Neural crest cell (in vitro differentiated cells): ENCODE measurements around the gene NAALAD2. TPM values are rescaled to one million over a fixed set of nuclear protein-coding genes. Genes with fewer than 3 reads are reported as not detected.
"Not testable (repeated sequence)": the region's sequence is repeated elsewhere in the genome, so short reads cannot be mapped to it uniquely, and the experiment has no call there.

Experiments
- DNase-seq: peaks from one replicate; pipeline ENCODE4 v3.0.0; 2021; ENCODE audit warnings: low read depth, mixed read lengths, low spot score
- H3K27ac Mint-ChIP-seq: one replicate; pipeline ENCODE4 v1.8.0; 2021; ENCODE audit warnings: mild to moderate bottlenecking, mixed read lengths; ENCODE audit not compliant: unreplicated experiment
- H3K27me3 Mint-ChIP-seq: 2 replicates; pipeline ENCODE4 v1.8.0; 2021; ENCODE audit warnings: low read depth, mild to moderate bottlenecking, mixed read lengths
- H3K36me3 Mint-ChIP-seq: 2 replicates; pipeline ENCODE4 v1.8.0; 2021; ENCODE audit warnings: low read depth, mild to moderate bottlenecking, mixed read lengths
- H3K4me1 Mint-ChIP-seq: 2 replicates; pipeline ENCODE4 v1.8.0; 2021; ENCODE audit warnings: mixed read lengths
- H3K4me3 Mint-ChIP-seq: one replicate; pipeline ENCODE4 v1.8.0; 2021; ENCODE audit warnings: mild to moderate bottlenecking, mixed read lengths
- H3K9me3 Mint-ChIP-seq: 2 replicates; pipeline ENCODE4 v1.8.0; 2021; ENCODE audit warnings: mixed read lengths
- total RNA-seq: library from RNA; stranded (reverse); gene quantifications from 2 replicates; pipeline ENCODE4 v1.2.1, GENCODE V29; 2021
- TF ChIP-seq, protein P1 (sequence below): fragments of 200-600 bp; sonication (generic); conservative IDR thresholded peaks from 2 replicates; pipeline ENCODE4 v1.5.0; 2021; ENCODE audit warnings: antibody characterized with exemption, mild to moderate bottlenecking

NAALAD2 gene
- total RNA-seq, 1 donor from 2014 or later, result 16.7 TPM

DNA sequence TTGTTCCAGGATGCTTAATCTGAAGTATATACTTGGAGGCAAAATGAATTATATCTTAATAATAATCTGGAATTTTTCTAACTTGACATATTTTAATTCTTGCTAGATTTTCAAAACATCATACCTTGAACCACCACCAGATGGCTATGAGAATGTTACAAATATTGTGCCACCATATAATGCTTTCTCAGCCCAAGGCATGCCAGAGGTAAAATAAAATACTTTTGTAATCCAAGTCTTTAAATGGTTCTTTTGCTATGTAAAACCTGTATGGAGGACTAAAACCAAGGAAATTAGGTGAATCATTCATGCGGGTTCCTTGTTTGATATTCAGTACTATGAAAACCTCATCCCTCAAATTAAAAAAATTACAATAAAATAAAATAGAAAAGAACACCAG lies 14.4 kb downstream of the NAALAD2 start:
- H3K36me3 Mint-ChIP-seq, result peaks cover 15% of the 10 kb centered on the region
- no peak overlapping the region for H3K27ac Mint-ChIP-seq
- no peaks in the 10 kb centered on the region for H3K9me3 Mint-ChIP-seq
- DNase-seq, result no peak
- no peaks in the 10 kb centered on the region for H3K27me3 Mint-ChIP-seq
- no peak overlapping the region for H3K4me3 Mint-ChIP-seq
- no peaks in the 10 kb centered on the region for H3K4me1 Mint-ChIP-seq
- TF ChIP-seq, protein P1, sequence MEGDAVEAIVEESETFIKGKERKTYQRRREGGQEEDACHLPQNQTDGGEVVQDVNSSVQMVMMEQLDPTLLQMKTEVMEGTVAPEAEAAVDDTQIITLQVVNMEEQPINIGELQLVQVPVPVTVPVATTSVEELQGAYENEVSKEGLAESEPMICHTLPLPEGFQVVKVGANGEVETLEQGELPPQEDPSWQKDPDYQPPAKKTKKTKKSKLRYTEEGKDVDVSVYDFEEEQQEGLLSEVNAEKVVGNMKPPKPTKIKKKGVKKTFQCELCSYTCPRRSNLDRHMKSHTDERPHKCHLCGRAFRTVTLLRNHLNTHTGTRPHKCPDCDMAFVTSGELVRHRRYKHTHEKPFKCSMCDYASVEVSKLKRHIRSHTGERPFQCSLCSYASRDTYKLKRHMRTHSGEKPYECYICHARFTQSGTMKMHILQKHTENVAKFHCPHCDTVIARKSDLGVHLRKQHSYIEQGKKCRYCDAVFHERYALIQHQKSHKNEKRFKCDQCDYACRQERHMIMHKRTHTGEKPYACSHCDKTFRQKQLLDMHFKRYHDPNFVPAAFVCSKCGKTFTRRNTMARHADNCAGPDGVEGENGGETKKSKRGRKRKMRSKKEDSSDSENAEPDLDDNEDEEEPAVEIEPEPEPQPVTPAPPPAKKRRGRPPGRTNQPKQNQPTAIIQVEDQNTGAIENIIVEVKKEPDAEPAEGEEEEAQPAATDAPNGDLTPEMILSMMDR, result peak; percentile 47

DNA sequence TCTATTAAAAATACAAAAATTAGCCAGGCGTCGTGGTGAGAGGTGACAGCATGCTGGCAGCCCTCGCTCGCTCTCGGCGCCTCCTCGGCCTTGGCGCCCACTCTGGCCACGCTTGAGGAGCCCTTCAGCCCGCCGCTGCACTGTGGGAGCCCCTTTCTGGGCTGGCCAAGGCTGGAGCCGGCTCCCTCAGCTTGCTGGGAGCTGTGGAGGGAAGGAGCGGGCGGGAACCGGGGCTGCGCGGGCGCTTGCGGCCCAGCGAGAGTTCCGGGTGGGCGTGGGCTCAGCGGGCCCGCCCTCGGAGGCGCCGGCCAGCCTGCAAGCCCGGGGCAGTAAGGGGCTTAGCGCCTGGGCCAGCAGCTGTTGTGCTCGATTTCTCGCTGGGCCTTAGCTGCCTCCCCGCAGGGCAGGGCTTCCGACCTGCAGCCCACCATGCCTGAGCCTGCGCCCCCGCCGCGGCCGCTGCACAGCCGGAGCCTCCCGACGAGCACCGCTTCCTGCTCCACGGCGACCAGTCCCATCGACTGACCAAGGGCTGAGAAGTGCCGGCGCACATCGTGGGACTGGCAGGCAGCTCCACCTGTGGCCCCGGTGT lies 32.6 kb downstream of the NAALAD2 start:
- not testable (repeated sequence) for DNase-seq, H3K4me3 Mint-ChIP-seq, H3K27ac Mint-ChIP-seq, H3K4me1 Mint-ChIP-seq, H3K9me3 Mint-ChIP-seq, H3K27me3 Mint-ChIP-seq
- H3K36me3 Mint-ChIP-seq, result peaks cover 25% of the 10 kb centered on the region

DNA sequence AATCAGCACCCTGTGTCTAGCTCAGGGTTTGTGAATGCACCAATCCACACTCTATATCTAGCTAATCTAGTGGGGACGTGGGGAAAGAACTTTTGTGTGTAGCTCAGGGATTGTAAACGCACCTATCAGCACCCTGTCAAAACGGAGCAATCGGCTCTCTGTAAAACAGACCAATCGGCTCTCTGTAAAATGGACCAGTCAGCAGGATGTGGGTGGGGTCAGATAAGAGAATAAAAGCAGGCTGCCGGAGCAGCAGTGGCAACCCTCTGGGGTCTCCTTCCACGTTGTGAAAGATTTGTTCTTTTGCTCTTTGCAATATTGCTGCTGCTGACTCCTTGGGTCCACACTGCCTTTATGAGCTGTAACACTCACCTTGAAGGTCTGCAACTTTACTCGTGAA lies 33.2 kb downstream of the NAALAD2 start:
- not testable (repeated sequence) for H3K4me1 Mint-ChIP-seq, H3K27me3 Mint-ChIP-seq, H3K9me3 Mint-ChIP-seq, H3K4me3 Mint-ChIP-seq, DNase-seq, H3K27ac Mint-ChIP-seq
- peaks cover 25% of the 10 kb centered on the region for H3K36me3 Mint-ChIP-seq

DNA sequence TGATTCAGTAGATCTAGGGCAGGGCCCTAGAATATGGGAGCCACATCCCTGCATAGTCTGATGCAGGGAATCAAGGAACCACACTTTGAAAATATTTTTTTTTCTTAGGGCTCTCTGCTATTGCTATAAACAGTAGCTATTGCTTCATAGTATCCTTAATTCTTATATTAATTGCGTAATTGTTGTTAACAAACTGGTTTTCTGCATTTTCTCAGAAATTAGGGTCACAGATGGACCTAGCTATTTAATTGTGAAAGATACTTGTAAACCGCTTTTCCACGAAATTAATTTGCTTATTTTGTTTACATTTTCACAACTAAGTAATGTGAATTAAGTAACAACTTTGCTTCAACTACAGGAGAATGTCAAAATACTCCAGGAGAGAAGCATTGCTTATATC lies 34.1 kb downstream of the NAALAD2 start:
- TF ChIP-seq, protein P1, result no peak
- Mint-ChIP-seq H3K4me3 (no peak overlapping the region), H3K4me1 (peaks cover 3% of the 10 kb centered on the region), H3K9me3 (peaks cover 2% of the 10 kb centered on the region), H3K27ac (no peak overlapping the region), H3K36me3 (peaks cover 25% of the 10 kb centered on the region), H3K27me3 (no peaks in the 10 kb centered on the region)
- DNase-seq, result no peak

DNA sequence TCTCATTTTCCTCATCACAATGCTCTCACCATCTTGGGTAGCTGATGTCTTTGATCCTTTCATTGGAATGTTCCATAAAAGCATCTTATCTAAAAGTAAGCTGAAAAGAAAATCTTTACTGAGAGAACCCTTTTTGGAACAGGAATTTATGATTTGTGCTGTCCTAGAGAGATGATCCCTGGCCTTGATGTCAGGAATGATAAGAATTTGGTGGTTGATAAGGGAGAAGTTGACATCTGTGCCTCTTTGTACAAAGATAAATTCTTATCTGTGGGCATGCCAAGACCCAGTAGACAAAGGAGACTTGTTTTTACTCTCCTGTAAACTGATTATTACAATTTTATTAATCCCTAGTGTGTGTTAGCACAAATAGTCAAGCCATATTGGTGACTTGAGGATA lies 36.9 kb downstream of the NAALAD2 start:
- H3K4me3 Mint-ChIP-seq, result no peak overlapping the region
- peaks cover 12% of the 10 kb centered on the region for H3K36me3 Mint-ChIP-seq
- no peak for DNase-seq
- H3K27ac Mint-ChIP-seq, result no peak overlapping the region
- peaks cover 3% of the 10 kb centered on the region for H3K4me1 Mint-ChIP-seq
- H3K27me3 Mint-ChIP-seq, result no peaks in the 10 kb centered on the region
- H3K9me3 Mint-ChIP-seq, result no peaks in the 10 kb centered on the region
- TF ChIP-seq, protein P1, result no peak

DNA sequence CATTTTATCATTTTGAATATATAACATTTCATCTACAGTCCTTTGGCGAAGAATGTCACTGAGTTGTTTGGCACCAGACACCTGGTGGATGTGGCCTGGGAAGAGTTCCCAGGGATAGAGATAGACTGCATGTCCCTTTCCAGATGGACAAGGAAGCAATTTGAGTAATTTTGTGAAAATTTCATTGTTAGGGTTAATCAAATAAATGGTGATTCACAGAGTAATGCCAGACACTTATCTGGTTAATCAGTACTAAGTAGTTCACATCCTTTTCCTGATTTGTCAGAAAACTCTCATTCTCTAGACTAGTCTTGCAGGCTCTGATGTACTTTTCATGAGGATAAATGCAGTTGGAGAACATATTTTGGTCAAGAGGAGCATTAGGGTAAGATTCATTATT lies 41.6 kb downstream of the NAALAD2 start:
- H3K27me3 Mint-ChIP-seq, result no peaks in the 10 kb centered on the region
- no peak for DNase-seq
- H3K9me3 Mint-ChIP-seq, result no peaks in the 10 kb centered on the region
- H3K4me1 Mint-ChIP-seq, result no peaks in the 10 kb centered on the region
- H3K4me3 Mint-ChIP-seq, result no peak overlapping the region
- TF ChIP-seq, protein P1, result no peak
- no peak overlapping the region for H3K27ac Mint-ChIP-seq
- peaks cover 16% of the 10 kb centered on the region for H3K36me3 Mint-ChIP-seq

DNA sequence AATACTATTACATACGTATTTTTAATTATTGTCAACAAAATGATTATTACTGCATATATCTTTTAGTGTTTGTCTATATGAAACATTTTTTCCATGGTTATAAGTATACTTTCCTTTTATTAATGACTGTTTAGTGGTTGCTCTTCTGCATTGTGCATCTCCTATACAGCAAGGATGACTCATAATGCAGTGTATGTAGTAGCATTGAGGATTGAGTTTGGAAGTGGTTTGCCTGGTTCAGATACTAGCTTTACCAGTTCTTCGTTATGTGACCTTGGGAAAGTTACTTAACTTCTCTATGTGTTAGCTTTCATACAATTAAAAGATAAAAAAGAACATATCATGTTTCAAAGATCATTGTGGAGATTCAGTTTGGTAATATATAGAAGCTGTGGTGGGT lies 44.3 kb downstream of the NAALAD2 start:
- Mint-ChIP-seq H3K4me3 (no peak overlapping the region), H3K9me3 (no peaks in the 10 kb centered on the region), H3K36me3 (peaks cover 16% of the 10 kb centered on the region), H3K27me3 (no peaks in the 10 kb centered on the region), H3K4me1 (no peaks in the 10 kb centered on the region), H3K27ac (no peak overlapping the region)
- no peak for DNase-seq
- TF ChIP-seq, protein P1, result no peak
